BJ (cell line): ENCODE results near the gene DNAH8. TPM values are rescaled to one million over a fixed set of nuclear protein-coding genes. Genes with fewer than 3 reads are reported as not detected.

Experiments used
- CTCF ChIA-PET: fragments of 350-600 bp; formaldehyde crosslinking; extraction: SDS; loops from one replicate; lab custom pipeline; 2021; ENCODE audit warnings: antibody characterized with exemption, inconsistent platforms; lab: Yijun Ruan, JAX
- POLR2A ChIA-PET: fragments of 300-600 bp; sonication (Branson Sonifier 250); formaldehyde crosslinking; extraction: SDS; loops from one replicate; lab custom pipeline; 2021; ENCODE audit warnings: antibody characterized with exemption; lab: Charles Lee
- DNase-seq: peaks from one replicate; pipeline ENCODE4 v3.0.0-alpha.2; 2011; ENCODE audit warnings: low read depth
- H3K27me3 ChIP-seq: 2 replicates; pipeline ENCODE4 v1.6.0; 2011; ENCODE audit warnings: low read length; ENCODE audit not compliant: control insufficient read depth, insufficient read depth
- H3K36me3 ChIP-seq: 2 replicates; pipeline ENCODE4 v1.5.1; 2011; ENCODE audit warnings: low read length; ENCODE audit not compliant: control insufficient read depth, insufficient read depth
- H3K4me3 ChIP-seq: 2 replicates; pipeline ENCODE4 v1.5.1; 2011; ENCODE audit warnings: low read depth, mild to moderate bottlenecking, control low read depth, low read length
- CTCF ChIP-seq: IDR thresholded peaks from 2 replicates; pipeline ENCODE4 v1.5.1; 2011; ENCODE audit warnings: low read depth, mild to moderate bottlenecking, control low read depth, inconsistent platforms, low read length, moderate library complexity; ENCODE audit not compliant: insufficient read depth
- polyA plus RNA-seq: library from polyadenylated mRNA; depleted of rRNA; stranded (reverse); fragments of >200 nt; gene quantifications from 2 replicates; pipeline ENCODE4 v1.2.3, GENCODE V29; 2011

DNAH8 gene
- polyA plus RNA-seq, 1 experiment: not detected

- no peak for TF ChIP-seq CTCF
- ChIA-PET POLR2A (no interaction called here), CTCF (no interaction called here)
- H3K4me3 ChIP-seq: no peak overlapping the region
- no peaks in the 10 kb centered on the region for H3K36me3 ChIP-seq
- no peak for DNase-seq
- peaks cover 1% of the 10 kb centered on the region; the same call in 1 of the 2 replicates for H3K27me3 ChIP-seq
Observed at GRCh38 chr6:39075010-39075686, 360.0 kb downstream of the DNAH8 start.

- TF ChIP-seq CTCF: no peak
- Histone ChIP-seq H3K27me3 (peaks cover 1% of the 10 kb centered on the region; the same call in 1 of the 2 replicates), H3K4me3 (no peak overlapping the region), H3K36me3 (no peaks in the 10 kb centered on the region)
- DNase-seq: no peak
- POLR2A ChIA-PET: no interaction called here
- CTCF ChIA-PET: no interaction called here
Observed at GRCh38 chr6:39075807-39076622, 360.9 kb downstream of the DNAH8 start.

- H3K36me3 ChIP-seq: no peaks in the 10 kb centered on the region
- DNase-seq: no peak
- POLR2A ChIA-PET: no interaction called here
- H3K27me3 ChIP-seq: peaks cover 1% of the 10 kb centered on the region; the same call in 1 of the 2 replicates
- CTCF ChIA-PET: no interaction called here
- TF ChIP-seq CTCF: no peak
- H3K4me3 ChIP-seq: no peak overlapping the region
Observed at GRCh38 chr6:39076623-39077535, 361.8 kb downstream of the DNAH8 start.

- Histone ChIP-seq H3K36me3 (no peaks in the 10 kb centered on the region), H3K27me3 (peaks cover 1% of the 10 kb centered on the region), H3K4me3 (no peak overlapping the region)
- TF ChIP-seq CTCF: no peak
- CTCF ChIA-PET: no interaction called here
- POLR2A ChIA-PET: no interaction called here
- no peak for DNase-seq
Observed at GRCh38 chr6:39077882-39078594, 362.9 kb downstream of the DNAH8 start.
